Measurements from ENCODE around the gene ARSA.

ARSA gene

DNA sequence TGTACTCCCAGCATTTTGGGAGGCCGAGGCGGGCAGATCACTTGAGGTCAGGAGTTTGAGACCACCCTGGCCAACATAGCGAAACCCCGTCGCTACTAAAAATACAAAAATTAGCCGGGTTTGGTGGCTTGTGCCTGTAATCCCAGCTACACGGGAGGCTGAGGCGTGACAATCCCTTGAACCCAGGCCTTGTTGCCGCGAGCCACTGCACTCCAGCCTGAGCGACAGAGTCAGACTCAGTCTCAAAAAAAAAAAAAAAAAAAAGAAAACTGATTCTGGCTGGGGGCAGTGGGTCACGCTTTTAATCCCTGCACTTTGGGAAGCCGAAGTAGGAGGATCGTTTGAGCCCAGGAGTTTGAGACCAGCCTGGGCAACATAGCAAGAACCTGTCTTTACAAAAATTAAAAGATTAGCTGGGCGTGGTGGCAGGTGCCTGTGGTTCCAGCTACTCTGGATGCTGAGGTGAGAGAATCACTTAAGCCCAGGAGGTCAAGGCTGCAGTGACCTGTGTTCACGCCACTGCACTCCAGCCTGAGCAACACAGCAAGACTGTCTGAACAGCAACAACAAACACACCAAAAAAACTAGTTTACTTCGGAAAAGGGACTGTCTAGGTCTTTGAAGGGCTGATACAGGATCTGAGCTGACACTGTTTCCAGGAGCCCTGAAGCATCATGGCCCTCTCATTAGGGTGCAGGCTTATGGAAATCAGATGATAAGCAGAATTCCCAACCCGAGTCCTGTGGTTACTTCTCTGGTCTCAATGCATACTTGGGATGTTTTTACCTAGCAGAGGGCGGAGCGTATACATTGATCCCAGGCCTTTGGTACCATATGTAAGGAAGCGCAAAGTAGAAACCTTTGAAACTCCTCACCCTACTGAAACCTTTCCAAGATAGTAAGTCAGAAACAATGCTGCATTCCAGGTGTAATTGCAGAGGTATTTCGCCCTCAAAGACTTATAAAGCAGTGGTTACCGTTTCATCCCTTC, 43.6 kb downstream of the ARSA start:
- TF ChIP-seq, protein P1, sequence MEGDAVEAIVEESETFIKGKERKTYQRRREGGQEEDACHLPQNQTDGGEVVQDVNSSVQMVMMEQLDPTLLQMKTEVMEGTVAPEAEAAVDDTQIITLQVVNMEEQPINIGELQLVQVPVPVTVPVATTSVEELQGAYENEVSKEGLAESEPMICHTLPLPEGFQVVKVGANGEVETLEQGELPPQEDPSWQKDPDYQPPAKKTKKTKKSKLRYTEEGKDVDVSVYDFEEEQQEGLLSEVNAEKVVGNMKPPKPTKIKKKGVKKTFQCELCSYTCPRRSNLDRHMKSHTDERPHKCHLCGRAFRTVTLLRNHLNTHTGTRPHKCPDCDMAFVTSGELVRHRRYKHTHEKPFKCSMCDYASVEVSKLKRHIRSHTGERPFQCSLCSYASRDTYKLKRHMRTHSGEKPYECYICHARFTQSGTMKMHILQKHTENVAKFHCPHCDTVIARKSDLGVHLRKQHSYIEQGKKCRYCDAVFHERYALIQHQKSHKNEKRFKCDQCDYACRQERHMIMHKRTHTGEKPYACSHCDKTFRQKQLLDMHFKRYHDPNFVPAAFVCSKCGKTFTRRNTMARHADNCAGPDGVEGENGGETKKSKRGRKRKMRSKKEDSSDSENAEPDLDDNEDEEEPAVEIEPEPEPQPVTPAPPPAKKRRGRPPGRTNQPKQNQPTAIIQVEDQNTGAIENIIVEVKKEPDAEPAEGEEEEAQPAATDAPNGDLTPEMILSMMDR (conservative IDR thresholded peaks at IDR 0.05; ENCODE audit: low read length), result no peak
- H3K4me3 ChIP-seq (ENCODE audit: low read length), result no peak overlapping the region; the same call in 1 of the 2 replicates
- no peak for DNase-seq (ENCODE audit: low read depth)

DNA sequence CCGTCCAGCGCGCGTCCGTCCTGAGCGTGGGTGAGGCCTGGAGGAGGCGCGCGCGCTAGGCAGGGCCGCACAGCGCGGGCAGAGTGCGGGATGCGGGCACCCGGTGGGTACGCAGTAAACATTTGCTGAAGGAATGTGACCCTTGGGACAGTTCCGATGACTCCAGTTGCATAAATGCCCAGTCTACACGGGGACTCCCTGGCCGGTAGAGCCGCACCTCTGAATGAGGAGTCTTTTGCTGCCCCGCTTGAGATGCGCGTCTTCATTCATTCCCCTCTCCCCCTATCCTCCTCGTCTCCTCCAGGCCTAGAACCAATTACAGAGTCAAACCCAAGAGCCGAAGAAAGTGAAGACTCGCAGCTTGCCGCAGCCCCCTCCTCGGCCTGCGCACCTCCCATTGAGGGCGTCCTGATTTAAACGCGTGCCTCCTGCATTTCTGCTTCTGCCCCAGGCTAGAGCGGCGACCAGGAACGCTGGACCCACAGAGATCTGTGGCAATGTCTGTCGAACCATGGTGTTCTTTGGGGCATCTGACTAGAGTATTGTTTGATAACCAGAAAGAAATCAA, 44.6 kb downstream of the ARSA start:
- DNase-seq (ENCODE audit: low read depth), result no peak
- TF ChIP-seq, protein P1 (conservative IDR thresholded peaks at IDR 0.05; ENCODE audit: low read length), result no peak
- peak overlapping the region; percentile 79 for H3K4me3 ChIP-seq (ENCODE audit: low read length)

DNA sequence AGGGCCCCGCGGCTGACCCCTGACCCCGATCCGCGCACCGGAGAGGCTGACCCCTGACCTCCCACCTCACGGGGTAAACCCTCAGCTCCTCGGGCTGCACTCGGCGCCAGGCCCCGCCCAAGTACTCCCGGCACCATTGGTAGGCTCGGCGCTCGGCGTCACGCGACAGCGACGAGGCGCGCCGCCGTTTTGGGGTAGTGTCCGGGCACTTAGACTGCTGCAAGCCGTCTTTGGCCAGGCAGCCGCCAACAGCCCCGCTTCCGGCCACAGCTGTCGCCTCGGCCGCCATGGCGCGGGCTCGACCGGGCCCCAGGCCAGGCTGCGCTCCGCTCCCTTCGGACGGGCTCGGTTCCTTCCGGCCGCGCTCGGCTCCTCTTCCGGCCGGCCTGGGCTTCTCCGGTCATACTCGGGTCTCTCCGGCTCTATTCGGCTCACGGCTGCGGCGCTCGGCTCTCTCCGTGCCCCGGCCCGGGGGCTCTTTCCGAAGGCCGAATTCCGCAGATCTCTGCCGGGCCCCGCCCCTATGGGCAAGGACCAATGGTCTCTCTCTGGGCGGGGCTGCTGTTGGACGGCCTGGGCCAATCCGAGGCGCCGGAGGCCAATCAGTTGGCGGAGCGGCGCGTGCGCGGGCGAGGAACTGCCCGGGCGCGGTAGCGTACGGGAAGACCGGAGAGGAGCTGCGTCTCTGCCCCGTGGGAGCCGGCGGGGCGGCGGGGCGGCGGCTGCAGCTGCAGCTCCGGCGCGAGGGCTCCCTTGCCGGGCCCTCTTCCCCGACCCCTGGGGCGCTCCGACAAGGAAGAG, 45.3 kb downstream of the ARSA start, which contains the start of gene CHKB:
Gene CHKB (minus strand): TSS at position 357 of the 801 bp plus-strand sequence. CDS start 68 bp downstream, at position 289.
- peak within 1 kb of the TSS; percentile 85 for H3K4me3 ChIP-seq (ENCODE audit: low read length)
- DNase-seq (ENCODE audit: low read depth), result peak; percentile 97
- TF ChIP-seq, protein P1 (conservative IDR thresholded peaks at IDR 0.05; ENCODE audit: low read length), result no peak

DNA sequence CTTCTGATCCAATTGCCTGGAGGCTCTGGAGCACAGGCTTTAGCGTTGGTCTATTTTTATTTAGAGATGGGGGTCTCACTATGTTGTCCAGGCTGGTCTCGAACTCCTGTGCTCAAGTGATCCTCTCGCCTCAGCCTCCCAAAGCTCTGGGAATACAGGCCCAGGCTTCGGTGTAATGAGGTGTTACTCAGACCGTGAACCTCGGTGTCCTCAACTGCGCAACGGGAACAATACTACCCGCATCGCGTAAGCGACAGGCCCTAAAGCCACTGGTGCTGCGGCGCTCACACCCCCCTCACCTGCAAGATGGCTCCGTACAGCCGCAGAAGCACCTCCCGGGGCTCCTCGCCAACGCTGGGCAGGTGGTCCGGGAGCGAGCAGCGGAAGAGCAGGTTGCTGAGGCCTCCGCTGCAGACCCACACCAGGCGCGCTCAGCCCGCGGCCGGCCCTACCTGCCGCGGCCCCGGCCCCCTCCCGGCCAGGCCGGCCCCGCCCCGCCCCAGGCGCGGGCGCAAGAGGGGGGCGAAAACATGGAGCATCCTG, 45.9 kb downstream of the ARSA start:
- peak; percentile 18 for DNase-seq (ENCODE audit: low read depth)
- TF ChIP-seq, protein P1 (conservative IDR thresholded peaks at IDR 0.05; ENCODE audit: low read length), result no peak
- peak overlapping the region; percentile 85 for H3K4me3 ChIP-seq (ENCODE audit: low read length)

DNA sequence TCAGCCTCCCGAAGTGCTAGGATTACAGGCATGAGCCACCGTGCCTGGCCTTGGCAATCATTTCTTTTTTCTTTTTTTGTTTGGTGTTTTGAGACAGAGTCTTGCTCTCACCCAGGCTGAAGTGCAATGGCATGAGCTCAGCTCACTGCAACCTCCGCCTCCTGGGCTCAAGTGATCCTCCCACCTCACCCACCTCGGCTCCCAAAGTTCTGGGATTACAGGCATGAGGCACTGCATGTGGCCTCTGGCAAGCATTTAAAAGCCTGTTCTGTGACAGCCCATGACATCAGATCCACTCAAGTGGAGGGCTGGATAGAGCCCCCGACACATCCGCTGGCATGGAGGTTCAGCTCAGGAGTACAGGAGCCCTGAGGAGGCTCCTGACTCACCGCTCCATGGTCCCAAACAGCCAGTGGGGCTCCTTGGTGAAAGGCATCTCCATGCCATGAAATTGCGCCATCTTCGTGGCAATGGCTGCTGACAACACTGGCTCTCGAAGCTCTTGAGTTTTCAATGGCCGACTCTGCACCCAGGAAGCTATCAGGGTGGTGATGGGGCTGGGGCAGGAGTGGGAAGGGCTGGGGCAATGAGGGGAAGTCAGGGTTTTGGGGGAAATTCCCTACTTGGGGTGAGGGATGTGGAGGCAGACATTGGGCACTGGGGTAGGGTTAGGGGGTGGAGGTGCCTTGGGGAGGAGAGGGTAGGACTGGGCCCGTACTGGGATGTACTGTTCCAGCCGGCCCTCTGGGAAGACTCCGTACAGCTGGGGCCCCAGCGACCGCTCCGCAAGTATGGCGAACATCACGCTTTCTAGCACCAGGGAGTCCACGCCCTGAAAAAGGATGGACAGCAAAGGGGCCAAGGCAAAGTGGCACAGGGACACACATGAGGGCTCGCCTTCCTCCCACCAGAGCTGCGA, 46.7 kb downstream of the ARSA start:
- peak overlapping the region; percentile 85 for H3K4me3 ChIP-seq (ENCODE audit: low read length)
- TF ChIP-seq, protein P1 (conservative IDR thresholded peaks at IDR 0.05; ENCODE audit: low read length), result no peak
- DNase-seq (ENCODE audit: low read depth), result no peak

DNA sequence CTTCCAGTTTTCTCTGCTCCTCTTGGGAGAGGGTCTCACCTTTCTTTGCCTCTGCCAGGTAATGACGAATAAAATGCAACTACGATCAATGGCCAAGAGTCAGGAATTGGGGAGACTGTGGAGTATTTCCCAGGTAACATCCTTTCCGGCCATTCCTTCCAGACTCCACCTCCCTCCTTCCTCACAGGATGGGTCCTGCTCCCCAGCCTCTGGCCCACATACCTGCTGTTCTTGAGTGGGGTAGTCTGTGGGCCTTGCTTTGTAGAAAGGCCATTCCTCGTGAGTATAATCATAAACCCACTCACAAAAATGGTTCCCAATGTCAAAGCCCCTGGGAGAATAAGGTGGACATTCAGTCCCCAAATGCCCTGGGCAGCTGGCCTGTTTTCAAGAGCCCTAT, 48.2 kb downstream of the ARSA start:
- no peak overlapping the region for H3K4me3 ChIP-seq (ENCODE audit: low read length)
- no peak for DNase-seq (ENCODE audit: low read depth)
- TF ChIP-seq, protein P1 (conservative IDR thresholded peaks at IDR 0.05; ENCODE audit: low read length), result no peak
